B cell (primary cell): ENCODE results near the gene LIFR. TPM values are rescaled to one million over a fixed set of nuclear protein-coding genes. Genes with fewer than 3 reads are reported as not detected.

Experiments
- ATAC-seq: fragments of 200-7000 bp; cut with Tn5 transposase; one replicate; pipeline ENCODE4 v1.10.0; 2021; ENCODE audit warnings: low read depth, mild to moderate bottlenecking, moderate number of reproducible peaks, moderate library complexity
- CTCF ChIA-PET: fragments of 350-600 bp; sonication (Branson Sonifier 250); formaldehyde crosslinking; loops from one replicate; lab custom pipeline; 2021; ENCODE audit warnings: antibody characterized with exemption, inconsistent platforms; lab: Charles Lee
- POLR2A ChIA-PET: fragments of 350-600 bp; sonication (Branson Sonifier 250); formaldehyde crosslinking; loops from one replicate; lab custom pipeline; 2021; ENCODE audit warnings: antibody characterized with exemption; lab: Charles Lee
- DNase-seq: peaks from one replicate; pipeline ENCODE4 v3.0.0; 2013
- H2AFZ ChIP-seq: 2 replicates; pipeline ENCODE4 v1.6.1; 2012; ENCODE audit warnings: mild to moderate bottlenecking, low read depth, low read length; ENCODE audit not compliant: insufficient read depth, poor library complexity, severe bottlenecking
- H3K27ac ChIP-seq, 2 donors: 1 replicate in 1 of 2; 2 replicates in 1 of 2; pipeline ENCODE4 v1.5.1; 2012 to 2013; ENCODE audit warnings: low read length in 2 of 2, mild to moderate bottlenecking in 2 of 2, moderate library complexity in 1 of 2
- H3K27me3 ChIP-seq, 4 experiments: fragments of 200-600 bp in 1 of 4; sonication (generic) in 1 of 4; replicated peaks in 1 of 4; 1 replicate in 2 of 4; 2 replicates in 2 of 4; pipeline versions ENCODE4 v1.6.1 to v1.7.0; 2013 to 2016; ENCODE audit warnings: low read length in 3 of 4, mild to moderate bottlenecking in 2 of 4, mixed read lengths in 1 of 4, moderate library complexity in 1 of 4; ENCODE audit not compliant: insufficient read depth in 4 of 4, control insufficient read depth in 3 of 4; ENCODE audit errors: control extremely low read depth in 1 of 4
- H3K36me3 ChIP-seq, 2 experiments: replicated peaks in 1 of 2; 1 replicate in 1 of 2; 2 replicates in 1 of 2; pipeline versions ENCODE4 v1.6.1 to v1.7.1; 2013; ENCODE audit warnings: low read length in 1 of 2; ENCODE audit not compliant: insufficient read depth in 2 of 2, control insufficient read depth in 1 of 2; ENCODE audit errors: control extremely low read depth in 1 of 2, extremely low read depth in 1 of 2
- H3K4me1 ChIP-seq, 2 donors: fragments of 200-600 bp in 1 of 2; sonication (generic) in 1 of 2; 1 replicate in 1 of 2; 2 replicates in 1 of 2; pipeline versions ENCODE4 v1.5.1 to v1.6.1; 2013 to 2017; ENCODE audit warnings: low read length in 2 of 2; ENCODE audit not compliant: control insufficient read depth in 2 of 2, insufficient read depth in 2 of 2
- H3K4me2 ChIP-seq: replicated peaks from 2 replicates; pipeline ENCODE3; 2012; ENCODE audit warnings: mild to moderate bottlenecking, low read depth, low read length; ENCODE audit not compliant: poor library complexity, severe bottlenecking
- H3K4me3 ChIP-seq, 5 experiments: fragments of 200-600 bp in 1 of 5; sonication (generic) in 1 of 5; 1 replicate in 3 of 5; 2 replicates in 2 of 5; pipeline versions ENCODE4 v1.5.1 to v1.7.0; 2011 to 2016; ENCODE audit warnings: low read length in 4 of 5, mild to moderate bottlenecking in 4 of 5, low read depth in 2 of 5, control low read depth in 1 of 5, moderate library complexity in 1 of 5; ENCODE audit not compliant: insufficient read depth in 1 of 5; ENCODE audit errors: control extremely low read depth in 1 of 5, extremely low read depth in 1 of 5
- H3K79me2 ChIP-seq: fragments of 200-600 bp; sonication (generic); one replicate; pipeline ENCODE4 v1.6.0; 2016; ENCODE audit warnings: low read length; ENCODE audit not compliant: control insufficient read depth, insufficient read depth
- H3K9ac ChIP-seq: fragments of 200-600 bp; sonication (generic); 2 replicates; pipeline ENCODE4 v1.6.1; 2017; ENCODE audit warnings: mild to moderate bottlenecking, low read length, moderate library complexity
- H3K9me3 ChIP-seq, 3 donors: one replicate each; pipeline versions ENCODE4 v1.6.1 to v1.7.1; 2013; ENCODE audit warnings: low read length in 2 of 3; ENCODE audit not compliant: control insufficient read depth in 2 of 3, insufficient read depth in 1 of 3; ENCODE audit errors: control extremely low read depth in 1 of 3
- H4K20me1 ChIP-seq: 2 replicates; pipeline ENCODE4 v1.6.0; 2012; ENCODE audit warnings: mild to moderate bottlenecking, low read length; ENCODE audit not compliant: insufficient read depth, control insufficient read depth, poor library complexity, severe bottlenecking
- H3K27ac Mint-ChIP-seq: one replicate; pipeline ENCODE4 v1.8.0; 2021; ENCODE audit warnings: mixed read lengths
- H3K27me3 Mint-ChIP-seq: one replicate; pipeline ENCODE4 v1.8.0; 2021; ENCODE audit warnings: mixed read lengths
- H3K4me1 Mint-ChIP-seq: one replicate; pipeline ENCODE4 v1.8.0; 2021; ENCODE audit warnings: mixed read lengths
- H3K4me3 Mint-ChIP-seq: one replicate; pipeline ENCODE4 v1.8.0; 2021; ENCODE audit warnings: mixed read lengths
- H3K9me3 Mint-ChIP-seq: one replicate; pipeline ENCODE4 v1.8.0; 2022; ENCODE audit warnings: mixed read lengths; ENCODE audit not compliant: insufficient read depth
- EZH2 ChIP-seq: IDR thresholded peaks from 2 replicates; pipeline ENCODE4 v1.6.1; 2012; ENCODE audit warnings: borderline replicate concordance, low read depth, mild to moderate bottlenecking, moderate library complexity, low read length; ENCODE audit not compliant: insufficient read depth, poor library complexity, severe bottlenecking
- WGBS: methylation state at CpG from one replicate; pipeline ENCODE4 v1.1.5; 2013; ENCODE audit warnings: missing lambda C conversion rate; ENCODE audit not compliant: insufficient coverage; 5-methylcytosine and 5-hydroxymethylcytosine counted together
- intact Hi-C: fragments of 100-400 bp; cut with micrococcal nuclease; formaldehyde crosslinking; loops from one replicate; pipeline ENCODE4 v1.10.0; 2022
- polyA plus RNA-seq: library from polyadenylated mRNA; depleted of rRNA; stranded (reverse); fragments of >200 nt; gene quantifications from 2 replicates; pipeline ENCODE4 v1.2.3, GENCODE V29; 2012
- total RNA-seq, 2 donors: library from RNA; stranded (reverse); fragments of 120-200 nt in 1 of 2; gene quantifications; 1 replicate in 1 of 2; 2 replicates in 1 of 2; pipeline versions ENCODE4 v1.2.3 to v1.2.4, GENCODE V29; 2013 to 2022
- TF ChIP-seq, protein P1 (sequence below): fragments of 200-600 bp; IDR thresholded peaks from one replicate; pipeline ENCODE4 v1.8.0; 2022; ENCODE audit warnings: antibody characterized with exemption, mild to moderate bottlenecking

The LIFR gene
- total and polyA plus RNA-seq, 2 donors (not counting 1 experiment from before 2014, with no cell fraction given) = not detected

DNA sequence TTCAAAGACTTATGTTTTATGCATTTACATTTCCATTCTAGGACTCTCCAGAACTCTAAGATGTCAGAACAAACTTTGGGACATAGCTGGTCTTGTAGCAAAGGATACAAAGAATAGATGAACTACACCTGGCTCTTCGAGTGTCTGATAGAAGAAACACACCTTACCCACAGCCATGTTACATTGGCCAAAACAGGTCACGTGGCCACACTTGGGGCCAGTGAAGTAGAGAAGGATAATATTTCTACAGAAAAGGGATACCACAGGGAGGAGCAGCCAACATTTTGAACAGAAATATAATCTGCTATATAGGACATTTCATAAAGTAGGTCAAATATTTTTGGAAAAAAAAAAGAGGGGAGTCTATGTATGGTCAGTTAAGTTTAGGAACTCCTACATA lies 22.7 kb upstream of the LIFR start:
- POLR2A ChIA-PET = no interaction called here
- CTCF ChIA-PET = no interaction called here

DNA sequence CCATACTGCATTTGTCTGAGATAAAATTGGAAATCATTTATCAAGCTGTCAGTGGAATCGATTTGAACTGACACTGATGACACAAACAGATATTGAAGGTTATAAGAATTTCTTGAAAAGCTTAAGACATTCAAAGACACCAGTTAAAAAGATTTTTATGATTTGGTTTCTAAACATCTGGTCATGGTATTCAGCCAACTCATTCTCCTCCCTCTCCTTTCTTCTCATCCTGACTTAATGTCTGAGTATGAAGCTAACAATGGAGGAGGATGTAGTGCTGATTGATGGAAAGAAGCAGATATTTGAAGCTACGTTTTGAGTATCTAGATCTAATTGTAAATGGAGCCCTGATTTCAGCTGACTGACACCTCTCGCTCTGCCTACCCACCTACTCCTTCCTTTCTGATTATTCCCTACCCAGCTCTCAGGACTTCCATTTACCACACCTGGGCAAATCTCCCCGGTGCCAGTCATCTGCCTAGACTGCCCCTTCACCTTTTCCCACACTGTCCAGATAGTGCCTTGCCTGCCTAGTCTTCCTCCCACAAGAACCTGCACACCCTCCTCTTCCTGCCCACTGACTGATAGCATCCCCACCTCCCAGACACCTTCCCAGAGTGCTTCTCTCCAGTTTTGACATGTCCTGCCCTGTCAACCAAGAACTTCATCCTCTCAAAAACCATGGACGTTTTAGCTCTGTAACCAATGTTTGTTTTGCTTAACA lies 20.7 kb upstream of the LIFR start:
- Mint-ChIP-seq H3K4me3 (no peak overlapping the region), H3K4me1 (no peaks in the 10 kb centered on the region), H3K9me3 (no peaks in the 10 kb centered on the region), H3K27me3 (peaks cover 19% of the 10 kb centered on the region), H3K27ac (no peak overlapping the region)
- no peak for TF ChIP-seq EZH2
- TF ChIP-seq, protein P1, sequence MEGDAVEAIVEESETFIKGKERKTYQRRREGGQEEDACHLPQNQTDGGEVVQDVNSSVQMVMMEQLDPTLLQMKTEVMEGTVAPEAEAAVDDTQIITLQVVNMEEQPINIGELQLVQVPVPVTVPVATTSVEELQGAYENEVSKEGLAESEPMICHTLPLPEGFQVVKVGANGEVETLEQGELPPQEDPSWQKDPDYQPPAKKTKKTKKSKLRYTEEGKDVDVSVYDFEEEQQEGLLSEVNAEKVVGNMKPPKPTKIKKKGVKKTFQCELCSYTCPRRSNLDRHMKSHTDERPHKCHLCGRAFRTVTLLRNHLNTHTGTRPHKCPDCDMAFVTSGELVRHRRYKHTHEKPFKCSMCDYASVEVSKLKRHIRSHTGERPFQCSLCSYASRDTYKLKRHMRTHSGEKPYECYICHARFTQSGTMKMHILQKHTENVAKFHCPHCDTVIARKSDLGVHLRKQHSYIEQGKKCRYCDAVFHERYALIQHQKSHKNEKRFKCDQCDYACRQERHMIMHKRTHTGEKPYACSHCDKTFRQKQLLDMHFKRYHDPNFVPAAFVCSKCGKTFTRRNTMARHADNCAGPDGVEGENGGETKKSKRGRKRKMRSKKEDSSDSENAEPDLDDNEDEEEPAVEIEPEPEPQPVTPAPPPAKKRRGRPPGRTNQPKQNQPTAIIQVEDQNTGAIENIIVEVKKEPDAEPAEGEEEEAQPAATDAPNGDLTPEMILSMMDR = no peak
- WGBS = 89% methylated on average over 3 of the region's 5 CpGs
- intact Hi-C loops = no loop called here
- no peaks in the 10 kb centered on the region for H4K20me1 ChIP-seq
- H3K4me2 ChIP-seq = no peak overlapping the region
- ATAC-seq (no peak), DNase-seq (no peak)
- H3K36me3 ChIP-seq = no peaks in the 10 kb centered on the region
- no peaks in the 10 kb centered on the region for H3K9me3 ChIP-seq
- ChIA-PET CTCF (no interaction called here), POLR2A (no interaction called here)
- H2AFZ ChIP-seq = no peak overlapping the region
- H3K27me3 ChIP-seq = peaks cover 0 to 5% (median 3%) of the 10 kb centered on the region in 4 experiments
- H3K4me1 ChIP-seq = no peaks in the 10 kb centered on the region
- H3K4me3 ChIP-seq = no peak overlapping the region
- H3K79me2 ChIP-seq = no peaks in the 10 kb centered on the region
- no peak overlapping the region for H3K27ac ChIP-seq
- H3K9ac ChIP-seq = no peak overlapping the region

More for the DNA sequence above, 22.7 kb upstream of the LIFR start:
- H3K9me3 ChIP-seq = no peaks in the 10 kb centered on the region
- H3K36me3 ChIP-seq = no peaks in the 10 kb centered on the region
- H3K27me3 ChIP-seq = peaks cover 0 to 5% (median 3%) of the 10 kb centered on the region in 4 experiments
- no peak overlapping the region for H3K4me2 ChIP-seq
- H2AFZ ChIP-seq = no peak overlapping the region
- no peaks in the 10 kb centered on the region for H3K9me3 Mint-ChIP-seq
- no peak for DNase-seq
- no peak overlapping the region for H3K9ac ChIP-seq
- H3K4me3 ChIP-seq = no peak overlapping the region
- no peak overlapping the region for H3K4me3 Mint-ChIP-seq
- no peak for ATAC-seq
- WGBS = no CpG with 5 or more reads among the region's 2 CpGs
- H3K27me3 Mint-ChIP-seq = peaks cover 31% of the 10 kb centered on the region
- H3K27ac ChIP-seq = no peak overlapping the region
- intact Hi-C loops = no loop called here
- H3K79me2 ChIP-seq = no peaks in the 10 kb centered on the region
- H3K4me1 ChIP-seq = no peaks in the 10 kb centered on the region
- no peak overlapping the region for H3K27ac Mint-ChIP-seq
- no peaks in the 10 kb centered on the region for H3K4me1 Mint-ChIP-seq
- TF ChIP-seq, protein P1 = no peak
- H4K20me1 ChIP-seq = no peaks in the 10 kb centered on the region
